Measurements from ENCODE around the gene KLHL41.
"Not testable (repeated sequence)": the region's sequence is repeated elsewhere in the genome, so short reads cannot be mapped to it uniquely, and the experiment has no call there.

KLHL41 gene

DNA sequence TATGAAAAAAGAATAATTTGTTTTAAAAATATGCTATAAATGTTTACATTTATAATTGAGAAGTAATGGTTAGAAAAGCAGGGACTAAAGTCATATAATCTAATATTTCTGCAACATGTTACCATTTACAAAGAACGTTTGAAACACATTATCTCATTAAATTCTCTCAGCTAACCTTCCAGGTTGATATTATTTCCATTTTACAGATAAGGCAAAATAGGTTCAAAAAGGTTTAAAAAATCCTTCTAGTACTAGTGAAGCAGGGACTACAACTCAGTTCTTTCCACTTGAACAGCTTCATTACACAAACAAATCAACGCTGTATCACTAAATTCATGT is 63.3 kb downstream of the KLHL41 start:
- no peak for DNase-seq (ENCODE audit: low read depth)

GRCh38 chr2:169573160-169573973 is 63.9 kb downstream of the KLHL41 start, which contains the start of gene FASTKD1:
TSS of gene FASTKD1 (minus strand) at chr2:169573865. CDS start at chr2:169572029, 1,836 bp downstream.
- peak; percentile 88 for DNase-seq (ENCODE audit: low read depth)

DNA sequence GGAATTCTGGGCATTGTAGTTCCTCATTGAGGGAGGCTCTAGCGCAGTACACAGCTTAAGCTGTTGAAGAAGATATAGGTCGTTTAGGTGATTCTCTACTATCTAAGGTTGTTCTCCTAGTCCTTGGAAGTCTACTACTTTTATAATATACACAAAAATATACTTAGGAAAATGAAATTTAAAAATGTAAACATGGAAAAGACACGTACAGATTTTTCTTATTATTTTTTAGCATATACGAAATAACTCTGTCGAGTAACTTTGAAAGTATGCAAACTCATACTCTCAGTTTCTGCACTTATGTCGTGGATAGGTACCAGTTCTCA is 64.4 kb downstream of the KLHL41 start:
- DNase-seq (ENCODE audit: low read depth) = no peak

- not testable (repeated sequence) for DNase-seq (ENCODE audit: low read depth)
These were observed 65.0 kb downstream of the KLHL41 start for GRCh38 chr2:169574539-169574938.

DNA sequence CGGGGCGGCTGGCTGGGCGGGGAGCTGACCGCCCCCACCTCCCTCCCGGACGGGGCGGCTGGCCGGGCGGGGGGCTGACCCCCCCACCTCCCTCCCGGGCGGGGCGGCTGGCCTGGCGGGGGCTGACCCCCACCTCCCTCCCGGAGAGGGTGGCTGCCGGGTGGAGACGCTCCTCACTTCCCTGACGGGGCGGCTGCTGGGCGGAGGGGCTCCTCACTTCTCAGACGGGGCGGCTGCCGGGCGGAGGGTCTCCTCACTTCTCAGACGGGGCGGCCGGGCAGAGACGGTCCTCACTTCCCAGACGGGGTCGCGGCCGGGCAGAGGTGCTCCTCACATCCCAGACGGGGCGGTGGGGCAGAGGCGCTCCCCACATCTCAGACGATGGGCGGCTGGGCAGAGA is 65.8 kb downstream of the KLHL41 start:
- DNase-seq (ENCODE audit: low read depth) = not testable (repeated sequence)
